ENCODE data around the gene FMNL2.

The FMNL2 gene

DNA sequence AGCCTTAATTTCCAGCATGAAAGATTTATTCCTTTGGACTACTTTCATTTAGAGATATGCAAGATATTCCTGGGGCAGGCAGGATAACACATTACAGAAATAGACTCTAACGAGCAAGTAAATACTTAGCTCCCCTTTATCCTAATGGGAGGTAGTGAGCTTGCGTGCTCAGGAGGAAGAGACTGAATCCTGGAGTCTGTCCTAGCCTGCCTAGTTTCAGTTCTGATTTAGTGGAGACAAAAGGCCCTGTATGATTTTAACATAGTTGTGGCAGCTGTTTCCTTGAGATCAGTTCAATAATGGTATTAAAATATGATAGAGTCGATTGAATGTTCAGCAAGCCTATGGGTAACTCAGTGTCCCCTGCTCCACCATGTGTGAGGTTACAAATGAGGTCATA, 109.5 kb downstream of the FMNL2 start:
- in situ Hi-C loops (cut with MboI; ENCODE audit: low sequenced_read_pairs): no loop called here

DNA sequence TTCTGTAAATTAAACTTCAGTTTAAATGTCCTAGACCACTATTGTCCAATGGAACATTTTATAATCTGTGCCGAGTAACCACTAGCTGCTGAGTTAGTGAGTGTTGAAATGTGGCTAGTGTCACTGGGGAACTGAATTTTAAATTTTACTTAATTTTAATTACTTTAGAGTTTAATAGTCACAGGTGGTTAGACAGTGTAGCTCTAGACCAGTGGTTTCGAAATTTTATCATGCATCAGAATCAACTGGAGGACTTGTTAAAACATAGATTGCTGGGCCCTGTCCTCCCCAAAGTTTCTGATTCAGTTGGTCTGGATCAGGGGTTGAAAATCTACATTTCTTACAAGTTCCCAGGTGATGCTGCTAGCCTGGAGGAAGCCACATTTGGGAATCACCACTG, 110.4 kb downstream of the FMNL2 start:
- in situ Hi-C loops (cut with MboI; ENCODE audit: low sequenced_read_pairs): no loop called here

DNA sequence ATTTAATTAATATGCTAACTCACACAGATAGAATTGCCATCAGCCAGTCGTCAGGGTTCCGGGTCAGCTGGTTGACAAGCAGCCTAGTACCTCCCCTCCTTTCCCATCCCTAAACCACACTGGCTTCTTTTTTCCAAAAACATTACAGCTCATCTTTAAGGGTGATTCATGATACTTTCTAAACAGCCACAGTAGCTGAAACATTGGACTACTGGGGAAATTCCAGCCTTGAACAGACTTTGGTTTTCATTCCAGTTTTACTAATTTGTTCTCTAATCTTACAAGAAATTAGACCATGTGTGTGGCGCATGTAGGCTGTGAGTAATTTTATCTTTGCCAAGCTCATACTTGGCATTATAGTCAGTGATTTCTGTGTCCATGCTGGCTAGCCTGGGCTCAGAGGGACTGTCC, 110.8 kb downstream of the FMNL2 start:
- in situ Hi-C loops (cut with MboI; ENCODE audit: low sequenced_read_pairs): no loop called here

DNA sequence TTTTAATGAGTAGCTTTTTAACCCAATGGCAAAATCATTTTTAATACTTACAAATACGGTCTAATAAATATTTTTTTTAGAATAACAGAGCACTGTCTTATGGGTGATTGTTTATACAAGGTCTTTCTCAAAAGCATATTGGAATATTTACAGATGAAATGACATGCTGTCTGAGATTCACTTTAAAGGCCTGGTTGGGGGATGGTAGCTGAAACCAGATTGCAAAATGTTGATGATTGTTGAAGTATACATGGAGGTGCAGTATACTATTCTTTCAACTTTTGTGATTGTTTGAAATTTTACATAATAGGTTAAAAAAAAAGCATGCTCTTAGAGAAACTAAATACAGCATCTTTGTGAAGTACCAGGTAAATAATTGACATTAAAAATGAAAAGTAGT, 111.2 kb downstream of the FMNL2 start:
- in situ Hi-C loops (cut with MboI; ENCODE audit: low sequenced_read_pairs): no loop called here

DNA sequence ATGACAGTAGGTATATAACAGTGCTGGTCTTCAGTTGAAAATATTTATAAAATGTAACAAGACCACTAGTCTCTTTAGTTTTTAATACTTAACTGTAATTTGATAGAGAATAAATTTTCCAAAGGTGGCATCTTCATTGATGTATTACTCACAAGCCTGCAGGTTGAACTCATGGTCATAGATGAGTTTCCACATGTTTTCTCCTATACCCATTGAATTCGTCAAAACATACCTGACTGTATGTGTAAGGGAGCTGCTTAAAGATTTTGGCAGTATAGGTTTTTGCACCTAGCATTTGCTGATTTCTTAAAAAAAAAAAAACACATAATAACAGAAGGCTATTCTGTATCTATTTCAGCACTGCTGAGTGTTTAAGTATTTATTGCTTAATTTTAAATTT, 112.9 kb downstream of the FMNL2 start:
- in situ Hi-C loops (cut with MboI; ENCODE audit: low sequenced_read_pairs): no loop called here

DNA sequence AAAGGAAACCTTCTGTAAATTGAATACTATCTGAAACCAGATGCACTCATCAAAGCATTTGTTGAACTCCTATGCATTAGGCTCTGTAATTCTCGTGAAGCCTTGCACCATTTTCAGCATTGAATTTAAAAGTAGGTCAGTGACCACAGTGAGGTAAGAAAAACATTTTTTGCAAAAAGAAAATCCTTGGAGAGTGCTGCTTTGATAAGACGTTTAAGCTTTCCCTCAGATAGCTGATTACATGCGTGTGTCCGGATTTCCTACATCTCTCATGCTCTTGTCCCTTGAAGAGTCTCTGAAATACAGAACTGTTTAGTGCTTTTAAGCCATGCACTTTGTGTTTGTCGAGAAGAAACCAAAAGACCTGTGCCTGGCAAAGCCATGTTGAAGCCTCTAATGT, 113.6 kb downstream of the FMNL2 start:
- in situ Hi-C loops (cut with MboI; ENCODE audit: low sequenced_read_pairs): no loop called here

DNA sequence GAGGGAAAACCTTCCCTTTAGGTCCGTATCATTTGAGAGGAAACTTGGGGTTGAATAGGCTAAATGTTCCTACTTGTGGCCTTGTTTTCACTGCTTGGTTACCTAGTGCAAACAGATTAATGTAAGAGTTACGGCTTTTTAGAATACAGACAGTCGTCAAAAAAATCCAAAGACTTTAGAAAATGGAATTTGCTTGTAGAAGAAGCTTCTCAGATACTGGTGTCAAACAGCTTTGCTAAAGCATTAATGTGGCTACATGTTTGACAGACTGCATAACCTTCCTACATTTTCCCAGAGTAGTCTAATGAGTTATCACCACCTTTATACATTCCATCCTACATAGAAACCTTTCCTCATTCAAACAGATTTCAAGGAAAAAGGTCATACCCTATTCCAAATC, 114.6 kb downstream of the FMNL2 start:
- in situ Hi-C loops (cut with MboI; ENCODE audit: low sequenced_read_pairs): no loop called here

DNA sequence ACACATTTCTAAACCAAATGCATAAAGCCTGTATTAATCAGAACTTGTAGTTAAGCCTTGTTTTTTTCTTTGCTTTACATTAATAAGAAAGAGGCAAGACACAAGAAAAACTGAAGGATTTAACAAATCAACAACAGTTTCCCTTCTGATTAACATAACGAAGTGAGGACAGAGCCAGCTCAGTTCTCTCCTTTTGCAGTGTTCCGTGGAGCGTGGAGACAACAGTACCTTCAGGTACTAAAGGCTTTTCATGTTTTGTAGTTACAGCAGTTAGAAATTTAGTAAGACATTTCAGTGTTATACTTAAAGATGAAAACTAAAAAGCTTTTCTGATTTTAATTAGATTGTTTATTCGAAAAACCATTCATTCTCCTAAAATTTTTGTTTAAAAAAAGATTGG, 115.2 kb downstream of the FMNL2 start:
- in situ Hi-C loops (cut with MboI; ENCODE audit: low sequenced_read_pairs): no loop called here

DNA sequence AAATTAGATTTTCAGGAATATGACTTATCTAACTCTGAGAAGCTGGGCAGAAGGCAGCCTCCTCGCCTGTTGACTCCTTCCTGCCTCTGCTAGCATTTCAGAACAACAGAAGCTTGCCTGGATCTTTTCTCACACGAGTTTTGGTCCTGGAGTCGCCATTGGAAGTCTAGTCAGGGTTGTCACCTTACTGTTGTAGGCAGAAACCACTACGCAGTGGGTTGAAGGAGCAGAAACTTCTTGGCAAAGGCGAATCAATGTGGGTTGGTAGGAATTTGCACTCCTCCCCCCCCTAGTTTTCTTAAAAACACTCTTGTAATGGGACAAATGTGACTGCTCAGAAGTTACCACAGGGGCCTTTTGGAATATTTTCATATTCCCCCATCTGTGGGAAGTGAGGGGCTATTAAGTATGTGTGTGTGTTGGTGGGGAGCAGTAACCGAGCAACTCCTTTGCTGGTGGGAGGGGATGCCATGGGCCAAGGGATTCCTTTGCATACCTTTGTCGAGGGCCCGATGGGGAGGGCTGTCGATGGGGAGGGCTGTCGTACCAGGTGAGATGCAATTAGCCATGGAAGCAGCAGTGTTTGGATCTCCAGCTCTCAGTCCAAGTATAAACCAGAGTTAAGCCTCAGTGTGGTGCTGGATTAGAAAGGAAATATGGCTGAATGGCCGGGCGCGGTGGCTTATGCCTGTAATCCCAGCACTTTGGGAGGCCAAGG, 117.4 kb downstream of the FMNL2 start:
- in situ Hi-C loops (cut with MboI; ENCODE audit: low sequenced_read_pairs): no loop called here

DNA sequence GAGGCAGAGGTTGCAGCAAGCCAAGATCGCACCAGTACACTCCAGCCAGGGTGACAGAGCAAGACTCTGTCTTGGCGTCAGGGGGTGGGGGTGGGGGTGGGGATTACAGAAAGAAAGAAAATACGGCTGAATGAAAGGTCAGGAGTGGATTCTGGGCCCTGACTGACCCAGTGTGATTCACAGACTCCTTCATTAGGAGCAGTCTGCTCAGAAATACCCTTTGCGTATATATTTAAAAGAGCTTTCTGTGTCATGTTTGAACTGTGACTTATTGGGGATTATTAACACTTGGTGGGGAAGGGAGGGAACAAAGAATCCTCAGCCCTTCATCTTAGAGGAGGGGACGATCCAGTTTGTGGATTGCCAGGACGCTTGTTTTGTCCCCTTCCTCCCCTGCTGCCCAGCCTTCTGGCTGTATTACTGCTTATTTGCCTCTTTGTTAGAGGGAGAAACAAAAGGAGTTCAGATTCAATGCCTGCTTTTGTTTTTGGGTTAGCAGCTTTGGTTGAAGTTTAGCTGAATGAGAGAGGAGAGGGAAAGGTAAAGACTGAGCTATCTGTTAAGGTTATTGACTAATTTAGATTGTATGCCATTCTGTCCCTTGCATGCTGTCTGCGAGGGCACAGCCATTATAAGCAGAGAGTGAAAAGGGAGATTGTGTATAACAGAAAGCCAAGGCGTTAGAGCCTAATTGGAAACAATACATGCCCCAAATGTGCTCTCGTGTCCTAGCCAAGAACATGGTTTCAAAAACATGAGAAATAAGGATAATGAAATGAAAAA, 118.3 kb downstream of the FMNL2 start:
- in situ Hi-C loops (cut with MboI; ENCODE audit: low sequenced_read_pairs): no loop called here

DNA sequence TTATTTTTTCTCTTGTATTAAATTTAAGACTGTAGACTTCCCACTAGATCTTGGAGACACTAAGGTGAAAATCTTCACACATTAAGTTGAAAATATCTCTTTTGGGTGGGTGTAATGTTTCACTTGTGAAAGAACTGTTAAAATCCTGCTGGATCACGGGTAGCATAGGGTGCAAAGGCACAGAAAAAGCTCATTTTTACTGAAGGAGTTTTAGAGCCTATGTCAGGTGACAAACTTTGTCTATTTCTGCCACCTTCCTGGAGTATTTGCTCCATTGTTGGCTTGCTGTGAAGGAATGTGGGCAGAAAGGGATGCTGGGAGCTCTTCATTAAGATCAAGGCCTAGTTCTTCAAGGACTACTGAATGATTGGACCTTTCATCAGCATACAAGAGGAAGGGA, 119.4 kb downstream of the FMNL2 start:
- in situ Hi-C loops (cut with MboI; ENCODE audit: low sequenced_read_pairs): no loop called here

DNA sequence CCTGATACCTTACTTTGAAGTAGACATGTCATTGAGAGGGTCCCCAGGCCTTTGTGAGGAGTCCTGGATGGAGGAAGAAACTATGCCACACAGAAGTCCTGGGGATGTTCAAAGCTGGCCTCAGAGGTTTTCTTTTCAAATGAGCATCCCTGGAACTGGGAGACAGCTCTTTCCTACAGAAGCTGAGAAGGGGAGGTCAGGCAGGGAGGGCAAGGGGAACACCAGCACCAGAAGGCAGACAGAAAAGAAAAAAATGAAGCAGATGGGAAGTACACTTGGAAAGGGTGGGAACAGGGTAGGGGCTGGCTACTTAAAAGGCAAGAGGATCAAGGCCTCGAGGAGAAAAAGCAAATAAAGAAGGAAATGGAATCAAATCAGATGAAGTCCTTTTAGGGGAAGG, 120.0 kb downstream of the FMNL2 start:
- in situ Hi-C loops (cut with MboI; ENCODE audit: low sequenced_read_pairs): no loop called here

DNA sequence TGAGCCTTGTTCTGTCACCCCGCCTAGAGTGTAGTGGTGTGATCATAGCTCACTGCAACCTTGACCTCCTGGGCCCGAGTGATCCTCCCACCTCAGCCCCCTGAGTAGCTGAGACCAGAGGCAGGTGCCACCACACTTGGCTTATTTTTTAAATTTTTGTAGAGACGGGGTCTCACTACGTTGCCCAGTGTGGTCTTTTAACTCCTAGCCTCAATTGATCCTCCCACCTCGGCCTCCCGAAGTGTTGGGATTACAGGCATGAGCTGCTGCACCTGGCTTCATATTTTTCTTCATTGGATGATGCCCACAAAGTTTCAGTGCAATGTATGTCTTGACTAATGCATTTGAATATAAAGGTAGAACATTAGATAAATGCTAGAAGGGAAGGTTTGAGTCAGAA, 120.8 kb downstream of the FMNL2 start:
- in situ Hi-C loops (cut with MboI; ENCODE audit: low sequenced_read_pairs): no loop called here

DNA sequence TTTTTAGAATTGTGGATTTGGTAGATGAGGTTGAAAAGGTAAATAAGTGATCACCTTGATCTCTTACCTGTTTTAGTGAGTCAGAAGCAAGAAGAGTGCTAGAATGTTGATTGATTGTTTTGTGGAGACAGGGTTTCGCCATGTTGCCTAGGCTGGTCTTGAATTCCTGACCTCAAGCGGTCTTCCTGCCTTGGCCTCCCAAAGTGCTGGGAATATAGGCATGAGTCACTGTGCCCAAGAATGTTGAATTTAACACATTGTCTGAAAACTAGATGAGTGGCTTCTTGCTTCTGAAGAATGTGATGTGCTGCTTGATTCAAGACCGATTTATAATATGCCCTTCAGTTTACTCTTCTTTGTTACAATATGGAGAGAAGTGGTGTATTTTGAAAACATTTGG, 121.3 kb downstream of the FMNL2 start:
- in situ Hi-C loops (cut with MboI; ENCODE audit: low sequenced_read_pairs): no loop called here

DNA sequence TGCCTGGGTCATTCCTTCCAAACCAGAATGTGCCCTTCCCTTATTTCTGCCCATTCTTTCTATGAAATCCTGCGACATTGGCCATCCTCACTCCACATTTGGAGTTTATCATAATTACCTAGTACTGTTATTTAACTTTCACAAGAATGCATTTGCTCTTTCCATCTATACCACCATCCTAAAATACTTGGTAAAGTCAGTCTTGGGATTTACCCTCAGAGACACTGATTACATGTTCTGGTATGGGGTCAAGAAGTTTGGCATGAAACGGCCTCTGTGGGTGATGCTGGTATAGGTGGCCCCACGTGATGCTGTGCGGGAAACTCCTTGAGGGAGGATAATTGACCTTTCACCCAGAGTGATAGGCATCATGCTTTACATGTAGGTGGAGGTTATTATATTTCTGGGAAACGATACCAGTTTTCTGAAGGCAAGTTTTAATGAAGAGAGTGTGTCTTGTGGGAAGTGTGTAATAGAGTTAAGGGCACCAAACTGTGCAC, 123.5 kb downstream of the FMNL2 start:
- in situ Hi-C loops (cut with MboI; ENCODE audit: low sequenced_read_pairs): no loop called here

DNA sequence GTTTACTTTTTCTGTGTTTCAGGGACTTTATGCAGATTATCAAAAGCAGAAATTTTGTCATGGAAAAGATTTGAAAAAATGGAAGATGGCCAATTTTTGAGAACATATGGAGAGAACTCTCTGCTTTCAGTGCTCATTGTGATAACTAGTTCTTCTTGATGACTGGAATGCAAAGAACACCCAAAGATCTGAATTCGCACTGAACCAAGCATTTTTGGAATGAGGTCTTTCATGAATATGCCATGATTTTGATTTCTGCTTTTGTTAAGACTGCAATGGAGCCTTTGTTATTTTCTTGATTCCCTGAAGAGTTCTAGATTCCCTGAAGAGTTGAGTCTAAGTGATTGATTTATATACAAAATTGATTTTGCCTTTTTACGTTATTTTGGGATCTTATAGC, 124.1 kb downstream of the FMNL2 start:
- in situ Hi-C loops (cut with MboI; ENCODE audit: low sequenced_read_pairs): no loop called here

DNA sequence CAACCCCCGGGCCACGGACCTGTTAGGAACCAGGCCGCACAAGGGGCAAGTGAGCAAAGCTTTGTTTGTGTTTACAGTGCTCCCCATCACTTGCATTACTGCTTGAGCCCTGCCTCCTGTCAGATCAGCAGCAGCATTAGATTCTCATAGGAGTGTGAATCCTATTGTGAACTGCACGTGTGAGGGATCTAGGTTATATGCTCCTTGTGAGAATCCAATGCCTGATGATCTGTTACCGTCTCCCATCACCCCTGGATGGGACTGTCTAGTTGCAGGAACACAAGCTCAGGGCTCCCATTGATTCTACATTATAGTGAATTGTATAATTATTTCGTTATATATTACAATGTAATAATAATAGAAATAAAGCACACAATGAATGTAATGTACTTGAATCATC, 125.6 kb downstream of the FMNL2 start:
- in situ Hi-C loops (cut with MboI; ENCODE audit: low sequenced_read_pairs): no loop called here

DNA sequence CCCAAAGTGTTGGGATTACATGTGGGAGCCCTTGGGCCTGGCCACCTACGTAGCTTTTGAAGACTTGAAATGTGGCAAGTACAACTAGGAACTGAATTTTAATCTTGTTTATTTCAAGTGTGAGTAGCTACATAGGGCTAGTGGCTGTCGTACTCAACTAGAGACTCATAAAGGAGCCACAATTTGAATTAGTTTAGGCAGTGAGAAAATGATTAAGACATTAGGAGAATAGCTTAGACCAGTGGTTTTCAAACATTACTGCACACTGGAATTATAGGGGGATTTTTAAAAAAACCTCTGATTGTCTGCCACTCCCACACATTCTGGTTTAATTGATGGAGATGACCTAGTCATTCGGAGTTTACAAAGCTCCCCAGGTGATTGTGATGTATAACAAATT, 127.1 kb downstream of the FMNL2 start:
- in situ Hi-C loops (cut with MboI; ENCODE audit: low sequenced_read_pairs): no loop called here

DNA sequence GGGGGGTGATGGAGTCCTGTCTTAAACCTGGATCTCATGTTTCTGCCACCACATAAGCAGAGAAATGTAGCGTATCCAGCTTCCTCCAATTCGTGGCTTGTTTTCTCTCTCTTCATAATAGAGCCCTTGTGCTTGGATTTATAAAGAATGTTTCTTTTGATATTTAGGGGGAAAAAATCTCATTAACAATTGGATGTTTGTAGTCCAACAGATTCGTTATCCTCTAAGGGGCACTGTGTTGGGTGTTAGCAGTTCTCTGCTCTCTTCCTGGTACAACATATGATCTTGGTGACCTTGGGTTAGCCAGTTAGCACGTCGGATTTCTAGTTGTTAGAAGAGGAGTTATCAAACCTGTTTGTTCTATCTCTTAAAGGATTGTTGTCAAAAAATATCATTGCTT, 127.8 kb downstream of the FMNL2 start:
- in situ Hi-C loops (cut with MboI; ENCODE audit: low sequenced_read_pairs): no loop called here

DNA sequence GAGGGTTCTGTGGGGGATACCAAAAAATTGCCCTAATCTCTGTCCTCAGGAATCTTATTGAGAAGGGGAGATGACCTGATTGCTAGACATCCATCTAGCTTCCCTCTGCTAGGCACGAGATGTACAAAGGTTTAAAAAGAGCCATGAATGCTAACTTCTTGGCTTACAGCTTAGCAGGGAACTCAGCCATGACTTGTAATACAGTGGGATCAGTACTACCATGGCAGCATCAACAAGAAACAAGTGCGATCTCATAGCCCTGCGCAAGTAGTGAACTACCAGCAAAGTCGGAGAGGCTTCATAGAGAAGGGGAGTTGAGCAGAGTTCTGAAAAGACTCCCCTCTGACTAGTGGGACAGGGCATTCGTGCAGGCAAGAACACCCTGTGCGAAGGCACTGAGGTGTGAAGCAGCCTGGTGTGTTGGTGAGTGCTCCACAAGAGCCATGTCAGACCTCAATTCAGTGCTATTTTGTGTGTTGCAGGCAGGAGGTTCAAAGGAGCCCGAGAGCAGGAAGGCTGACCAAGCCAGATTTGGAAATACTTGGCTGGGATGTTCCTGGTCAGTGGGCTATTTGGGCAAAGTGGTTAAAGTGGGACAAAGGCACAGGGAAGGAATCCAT, 130.0 kb downstream of the FMNL2 start:
- in situ Hi-C loops (cut with MboI; ENCODE audit: low sequenced_read_pairs): no loop called here

DNA sequence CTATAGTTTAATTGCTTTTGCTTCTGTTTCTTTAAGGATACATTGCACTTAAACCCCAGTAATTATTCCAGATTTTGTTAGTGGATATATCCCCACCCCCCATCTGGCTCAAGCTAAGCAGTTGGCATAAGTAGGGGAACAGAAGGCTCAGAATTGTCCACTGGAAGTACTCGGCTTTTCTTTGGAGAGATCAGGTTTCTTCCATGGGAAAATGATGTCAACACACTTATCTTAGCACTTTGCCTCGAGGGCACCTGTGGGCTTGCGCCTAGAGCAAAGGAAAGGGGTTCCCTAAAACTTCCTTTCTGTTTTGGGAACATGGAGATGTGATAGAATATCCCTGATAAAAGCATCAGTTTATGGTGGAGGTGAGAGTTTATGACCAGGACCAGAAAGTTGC, 130.6 kb downstream of the FMNL2 start:
- in situ Hi-C loops (cut with MboI; ENCODE audit: low sequenced_read_pairs): no loop called here

DNA sequence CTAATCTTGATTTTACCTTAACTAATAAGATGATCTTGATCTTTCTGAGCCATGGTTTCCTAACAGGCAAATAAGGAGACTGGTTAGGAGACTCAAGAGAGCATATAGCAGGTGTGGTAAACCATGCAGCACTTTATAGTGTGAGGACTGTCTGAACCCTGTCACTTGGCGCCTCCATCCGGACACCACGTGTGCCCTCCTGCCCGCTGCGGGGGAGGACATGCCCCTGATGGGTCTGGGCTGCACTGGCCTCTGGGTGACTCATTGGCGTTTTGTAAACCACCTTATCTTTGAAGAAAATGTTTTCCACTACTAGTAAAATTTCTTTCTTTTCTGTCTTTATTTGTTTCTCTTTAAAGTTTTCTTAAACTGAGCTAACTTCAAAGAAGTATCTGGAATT, 131.1 kb downstream of the FMNL2 start:
- in situ Hi-C loops (cut with MboI; ENCODE audit: low sequenced_read_pairs): no loop called here

All from HL-60/S4 treated with retinoic acid at 250 ng/mL for 4 days and 3 days (cell line).